Measurements from ENCODE around the gene NEO1. TPM values are rescaled to one million over a fixed set of nuclear protein-coding genes. Genes with fewer than 3 reads are reported as not detected.

NEO1 gene
- total and polyA plus RNA-seq, 2 experiments from 2014 or later, result 39.1 to 64.0 TPM

- peaks cover 16% of the 10 kb centered on the region for H3K4me1 ChIP-seq (ENCODE audit: insufficient read depth)
- H3K27me3 ChIP-seq, result no peaks in the 10 kb centered on the region
- peak overlapping the region; percentile 37 for H3K4me2 ChIP-seq
- 57% methylated on average over 3 of the region's 3 CpGs for WGBS (ENCODE audit: low lambda C conversion rate, missing lambda C conversion rate)
- H4K20me1 ChIP-seq (ENCODE audit: insufficient read depth, poor library complexity, severe bottlenecking), result no peaks in the 10 kb centered on the region
- no peaks in the 10 kb centered on the region for H3K9me2 ChIP-seq (replicated peaks; ENCODE audit: insufficient read depth)
- no peak for TF ChIP-seq EZH2 (IDR thresholded peaks at IDR 0.05; ENCODE audit: borderline replicate concordance)
- TF ChIP-seq CTCF (IDR thresholded peaks at IDR 0.05; ENCODE audit: poor library complexity), result no peak
- TF ChIP-seq EZH2phosphoT487 (IDR thresholded peaks at IDR 0.05; ENCODE audit: low read depth, severe bottlenecking, unreplicated experiment), result no peak
- no peak overlapping the region for H2AFZ ChIP-seq
- H3K79me2 ChIP-seq, result peaks cover 67% of the 10 kb centered on the region
- H3K9me3 ChIP-seq (ENCODE audit: low read depth), result no peaks in the 10 kb centered on the region
- H3K36me3 ChIP-seq (replicated peaks; ENCODE audit: insufficient read depth, low read depth), result no peaks in the 10 kb centered on the region
- DNase-seq (ENCODE audit: low spot score), result no peak
- peak overlapping the region; percentile 16 for H3K27ac ChIP-seq
- no peak overlapping the region for H3K4me3 ChIP-seq
These were observed 52.8 kb downstream of the NEO1 start for GRCh38 chr15:73105064-73105463.

- TF ChIP-seq EZH2 (IDR thresholded peaks at IDR 0.05; ENCODE audit: borderline replicate concordance) (no peak), EZH2phosphoT487 (IDR thresholded peaks at IDR 0.05; ENCODE audit: low read depth, severe bottlenecking, unreplicated experiment) (no peak), CTCF (IDR thresholded peaks at IDR 0.05; ENCODE audit: poor library complexity) (no peak)
- Histone ChIP-seq H3K9me2 (replicated peaks; ENCODE audit: insufficient read depth) (no peaks in the 10 kb centered on the region), H3K4me3 (no peak overlapping the region), H3K9me3 (ENCODE audit: low read depth) (no peaks in the 10 kb centered on the region), H3K36me3 (replicated peaks; ENCODE audit: insufficient read depth, low read depth) (no peaks in the 10 kb centered on the region), H3K79me2 (peaks cover 63% of the 10 kb centered on the region), H2AFZ (no peak overlapping the region), H3K4me1 (ENCODE audit: insufficient read depth) (peaks cover 16% of the 10 kb centered on the region), H3K27ac (peak overlapping the region; percentile 92), H3K27me3 (no peaks in the 10 kb centered on the region), H4K20me1 (ENCODE audit: insufficient read depth, poor library complexity, severe bottlenecking) (no peaks in the 10 kb centered on the region), H3K4me2 (no peak overlapping the region)
- DNase-seq (ENCODE audit: low spot score), result no peak
- WGBS (ENCODE audit: low lambda C conversion rate, missing lambda C conversion rate), result 79% methylated on average over 4 of the region's 4 CpGs
These were observed 56.4 kb downstream of the NEO1 start for GRCh38 chr15:73108676-73109075.

GRCh38 chr15:73109765-73110164 is 57.5 kb downstream of the NEO1 start:
- peak; percentile 24 for DNase-seq (ENCODE audit: low spot score)
- TF ChIP-seq CTCF (IDR thresholded peaks at IDR 0.05; ENCODE audit: poor library complexity), result no peak
- H3K27me3 ChIP-seq, result no peaks in the 10 kb centered on the region
- peak overlapping the region; percentile 9 for H3K4me3 ChIP-seq
- H3K79me2 ChIP-seq, result peaks cover 68% of the 10 kb centered on the region
- H3K36me3 ChIP-seq (replicated peaks; ENCODE audit: insufficient read depth, low read depth), result no peaks in the 10 kb centered on the region
- peaks cover 16% of the 10 kb centered on the region for H3K4me1 ChIP-seq (ENCODE audit: insufficient read depth)
- no peaks in the 10 kb centered on the region for H3K9me2 ChIP-seq (replicated peaks; ENCODE audit: insufficient read depth)
- no peaks in the 10 kb centered on the region for H3K9me3 ChIP-seq (ENCODE audit: low read depth)
- no peaks in the 10 kb centered on the region for H4K20me1 ChIP-seq (ENCODE audit: insufficient read depth, poor library complexity, severe bottlenecking)
- WGBS (ENCODE audit: low lambda C conversion rate, missing lambda C conversion rate), result 84% methylated on average over 3 of the region's 3 CpGs
- peak overlapping the region; percentile 92 for H3K27ac ChIP-seq
- peak overlapping the region; percentile 38 for H2AFZ ChIP-seq
- H3K4me2 ChIP-seq, result peak overlapping the region; percentile 71

- no peaks in the 10 kb centered on the region for H3K9me3 ChIP-seq (ENCODE audit: low read depth)
- H3K9me2 ChIP-seq (replicated peaks; ENCODE audit: insufficient read depth), result no peaks in the 10 kb centered on the region
- no peaks in the 10 kb centered on the region for H3K36me3 ChIP-seq (replicated peaks; ENCODE audit: insufficient read depth, low read depth)
- peak overlapping the region; percentile 9 for H3K4me3 ChIP-seq
- H3K79me2 ChIP-seq, result peaks cover 72% of the 10 kb centered on the region
- peak overlapping the region; percentile 92 for H3K27ac ChIP-seq
- H3K4me1 ChIP-seq (ENCODE audit: insufficient read depth), result peaks cover 15% of the 10 kb centered on the region
- peak overlapping the region; percentile 38 for H2AFZ ChIP-seq
- H3K4me2 ChIP-seq, result peak overlapping the region; percentile 71
- no peaks in the 10 kb centered on the region for H4K20me1 ChIP-seq (ENCODE audit: insufficient read depth, poor library complexity, severe bottlenecking)
- no peaks in the 10 kb centered on the region for H3K27me3 ChIP-seq
- DNase-seq (ENCODE audit: low spot score), result no peak
- no peak for TF ChIP-seq CTCF (IDR thresholded peaks at IDR 0.05; ENCODE audit: poor library complexity)
- TF ChIP-seq EZH2phosphoT487 (IDR thresholded peaks at IDR 0.05; ENCODE audit: low read depth, severe bottlenecking, unreplicated experiment), result no peak
- TF ChIP-seq EZH2 (IDR thresholded peaks at IDR 0.05; ENCODE audit: borderline replicate concordance), result no peak
- WGBS (ENCODE audit: low lambda C conversion rate, missing lambda C conversion rate), result 57% methylated on average over 1 of the region's 1 CpG
These were observed 57.9 kb downstream of the NEO1 start for GRCh38 chr15:73110201-73110600.

All from hepatocyte (in vitro differentiated cells).